GM18873 (cell line): ENCODE measurements around the gene MRPL43.
A peak's percentile ranks its signal among the peaks of the same experiment; 100 is the strongest.
"Not testable (repeated sequence)": the region's sequence is repeated elsewhere in the genome, so short reads cannot be mapped to it uniquely, and the experiment has no call there.

Experiments
- ATAC-seq: cut with Tn5 transposase; IDR thresholded peaks from one replicate; pipeline ENCODE4 v1.9.1; 2021; ENCODE audit warnings: mild to moderate bottlenecking, moderate library complexity, moderate number of reproducible peaks; ENCODE audit not compliant: unreplicated experiment, low FRiP score

MRPL43 gene

GRCh38 chr10:100986952-100987684 lies at the start of gene MRPL43, which contains the start of gene TWNK:
Gene MRPL43, minus strand, starts transcription at chr10:100987497. Its CDS starts 54 bp downstream, at chr10:100987443.
Gene TWNK, plus strand, starts transcription at chr10:100987543. Its CDS starts 668 bp downstream, at chr10:100988211.
- ATAC-seq, result peak; percentile 54

DNA sequence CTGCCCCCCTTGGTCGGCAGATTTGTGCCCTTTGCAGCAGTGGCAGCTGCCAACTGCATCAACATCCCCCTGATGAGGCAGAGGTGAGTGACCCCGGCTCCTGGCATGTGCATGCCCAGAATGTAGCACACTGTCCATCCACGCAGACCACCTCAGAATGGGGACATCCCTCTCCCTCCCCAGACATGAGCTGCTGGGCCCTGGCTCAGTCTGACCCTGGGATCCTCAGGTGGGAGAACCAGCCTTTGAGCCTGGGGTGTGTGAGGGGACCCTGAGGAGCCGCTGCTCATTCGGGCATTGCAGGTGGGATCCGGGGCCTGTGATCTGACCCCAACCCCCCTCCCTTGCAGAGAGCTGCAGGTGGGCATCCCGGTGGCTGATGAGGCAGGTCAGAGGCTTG lies 49.4 kb upstream of the MRPL43 start:
- no peak for ATAC-seq

GRCh38 chr10:101035916-101036702 lies 48.8 kb upstream of the MRPL43 start:
- no peak for ATAC-seq

GRCh38 chr10:101035314-101035713 lies 48.0 kb upstream of the MRPL43 start:
- no peak for ATAC-seq

DNA sequence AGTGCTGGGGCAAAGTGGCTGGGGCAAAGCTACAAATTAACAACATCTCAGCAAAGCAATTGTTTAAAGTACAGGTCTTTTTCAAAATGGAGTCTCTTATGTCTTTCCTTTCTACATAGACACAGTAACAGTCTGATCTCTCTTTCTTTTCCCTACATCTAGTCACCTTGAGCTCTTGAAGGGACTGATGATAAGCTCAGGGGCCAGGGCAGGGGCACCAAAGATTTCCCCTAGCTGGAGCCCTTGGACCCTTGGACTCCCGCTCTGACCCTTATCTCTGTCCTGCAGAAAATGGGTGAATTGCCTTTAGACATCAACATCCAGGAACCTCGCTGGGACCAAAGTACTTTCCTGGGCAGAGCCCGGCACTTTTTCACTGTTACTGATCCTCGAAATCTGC lies 47.1 kb upstream of the MRPL43 start:
- ATAC-seq, result not testable (repeated sequence)

GRCh38 chr10:101033276-101033675 lies 46.0 kb upstream of the MRPL43 start:
- ATAC-seq, result no peak

- ATAC-seq, result no peak
Measured at GRCh38 chr10:101032637-101033224, 45.4 kb upstream of the MRPL43 start.

DNA sequence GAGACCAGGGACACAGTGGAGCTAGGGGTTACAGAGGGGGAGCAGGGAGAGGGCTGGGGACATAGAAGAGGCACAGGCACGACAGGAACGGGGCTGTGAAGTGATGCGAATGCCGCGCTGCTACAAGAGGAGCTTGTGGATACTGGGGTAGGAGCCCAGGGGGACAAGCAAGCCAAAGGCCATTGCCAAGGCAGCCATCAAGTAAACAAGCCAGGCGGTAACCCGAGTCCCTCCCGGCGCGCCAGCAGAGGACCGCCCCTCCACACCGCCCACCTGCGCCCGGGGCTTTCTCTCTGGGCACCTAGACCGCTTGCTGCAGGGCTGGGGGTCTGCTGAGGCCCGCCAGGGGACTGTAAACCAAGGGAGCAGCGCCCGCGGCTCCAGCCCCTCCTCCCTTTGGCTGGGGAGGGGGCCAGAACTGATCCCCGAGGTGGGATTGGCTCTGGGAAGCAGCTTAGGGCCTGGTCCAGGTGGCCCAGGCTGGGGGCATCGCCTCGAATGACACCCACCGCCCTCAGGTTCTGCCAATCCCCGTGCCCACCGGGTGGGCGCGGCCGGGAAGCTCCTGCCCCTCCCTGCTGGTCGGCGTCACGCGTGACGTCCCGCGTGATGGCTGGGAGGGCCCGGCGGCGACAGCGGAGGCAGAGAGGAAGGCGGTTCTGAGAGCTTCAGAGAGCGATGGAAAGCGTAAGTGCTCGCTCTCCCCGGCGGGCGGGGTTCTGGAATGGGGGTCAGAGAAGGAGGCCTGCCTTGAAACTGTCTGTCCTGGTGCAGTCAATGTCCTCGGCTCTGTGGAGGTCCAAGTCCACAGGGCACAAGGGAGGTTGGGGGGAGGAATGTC lies 44.7 kb upstream of the MRPL43 start:
- no peak for ATAC-seq

DNA sequence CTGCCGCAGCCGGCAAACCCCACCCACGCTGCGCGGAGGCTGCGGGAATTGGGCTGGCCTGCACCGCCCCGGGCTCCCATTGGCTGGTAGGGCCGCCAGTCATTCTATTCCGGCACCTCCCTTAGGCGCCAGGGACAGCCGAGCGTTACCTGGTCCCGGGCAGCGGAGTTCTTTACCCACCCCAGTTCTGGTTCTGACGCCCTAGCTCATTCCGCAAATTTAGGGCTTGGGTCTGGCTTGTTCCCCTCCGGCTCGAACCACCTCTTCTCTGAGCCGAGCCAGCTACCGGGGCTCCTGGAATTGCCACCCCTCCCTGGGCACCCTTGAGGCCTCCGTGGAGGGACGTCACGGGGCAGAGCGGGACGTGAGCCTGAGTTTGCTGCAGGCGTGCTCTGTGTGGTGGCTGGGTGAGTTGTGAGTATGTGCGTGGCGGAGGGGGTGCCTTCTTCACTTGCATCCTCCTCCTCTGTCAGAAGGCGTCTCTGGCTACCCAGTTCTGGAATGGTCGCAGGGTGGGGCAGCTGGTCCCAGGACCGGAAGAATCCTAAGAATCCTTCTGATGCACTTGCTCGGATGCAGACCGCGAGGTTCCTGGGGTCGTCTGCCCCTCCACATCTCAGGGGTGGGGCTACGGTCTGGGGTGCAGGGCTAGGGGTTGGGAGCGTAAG lies 44.0 kb upstream of the MRPL43 start, which contains the start of the genes PDZD7 and SFXN3:
Gene PDZD7, minus strand, starts transcription at position 2 of the 668 bp plus-strand sequence. CDS start 910 bp downstream, outside the sequence.
Gene SFXN3, plus strand, starts transcription at position 107 of the 668 bp plus-strand sequence. CDS start 3,461 bp downstream, outside the sequence.
- ATAC-seq, result peak; percentile 75

DNA sequence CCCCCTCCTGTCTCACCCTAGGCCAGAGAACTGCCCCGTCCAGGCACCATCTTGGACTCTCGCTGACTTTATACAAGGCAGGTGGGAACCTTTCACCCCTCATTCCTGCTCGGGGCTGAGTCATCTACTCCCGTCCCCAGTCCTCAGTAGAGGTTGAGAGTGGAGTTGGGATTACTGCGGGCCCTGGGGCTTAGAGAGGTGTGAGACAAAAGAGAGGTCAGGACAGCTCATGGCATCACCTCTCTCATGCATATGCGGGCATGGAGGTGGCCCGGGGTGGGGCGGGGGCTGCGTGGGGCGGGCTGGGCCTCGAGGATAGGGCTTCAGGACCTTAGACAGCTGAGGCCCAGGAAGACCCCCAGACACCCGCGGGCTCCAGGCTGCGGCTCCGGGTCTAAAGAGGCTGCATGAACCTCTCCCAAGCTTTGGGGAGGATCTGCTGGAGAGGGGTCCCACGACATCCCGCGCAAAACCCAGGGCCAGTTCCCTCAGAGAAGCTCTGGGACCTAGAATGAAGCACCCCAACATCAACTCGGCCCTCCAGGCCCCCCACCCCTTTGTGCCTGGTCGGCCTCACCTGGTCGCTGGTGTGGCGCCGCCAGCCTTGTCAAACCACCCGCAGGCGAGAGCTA lies 43.3 kb upstream of the MRPL43 start:
- no peak for ATAC-seq

DNA sequence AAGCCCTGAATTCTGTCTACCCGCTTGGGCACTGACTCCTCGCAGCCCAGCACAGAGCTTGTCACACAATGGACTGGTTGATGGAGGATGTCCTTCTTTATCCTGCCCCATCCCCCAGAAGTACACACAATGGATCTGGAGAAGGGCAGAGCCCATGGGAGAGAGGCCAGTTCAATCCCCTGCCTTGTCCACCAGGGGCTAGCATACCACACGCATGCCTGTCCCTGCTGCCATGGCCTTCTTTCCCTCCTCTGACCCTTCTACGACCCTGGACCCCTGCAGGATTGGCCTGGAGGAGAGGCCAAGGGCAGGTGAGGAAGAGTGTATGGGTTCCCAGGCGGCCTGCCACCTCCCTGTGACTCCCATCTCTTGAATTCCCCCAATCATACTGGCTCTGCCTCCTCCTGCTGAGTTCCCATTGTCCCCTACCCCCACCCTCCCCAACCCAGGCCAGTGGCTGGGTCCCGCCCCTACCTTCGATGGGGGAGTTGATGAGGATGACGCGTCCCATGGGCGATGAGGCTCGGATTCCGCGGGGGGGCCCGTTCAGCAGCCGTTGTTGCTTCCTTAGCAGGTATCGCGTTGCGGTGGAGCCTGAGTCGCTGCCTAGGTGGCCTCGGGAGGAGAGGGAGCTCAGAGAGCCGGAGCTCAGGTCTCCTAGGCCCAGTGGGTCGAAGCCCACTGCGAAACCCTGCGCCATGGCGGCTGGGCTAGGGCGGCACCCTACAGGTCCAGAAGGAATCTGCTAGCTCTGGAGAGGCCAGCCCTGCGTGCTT lies 42.4 kb upstream of the MRPL43 start:
- no peak for ATAC-seq

DNA sequence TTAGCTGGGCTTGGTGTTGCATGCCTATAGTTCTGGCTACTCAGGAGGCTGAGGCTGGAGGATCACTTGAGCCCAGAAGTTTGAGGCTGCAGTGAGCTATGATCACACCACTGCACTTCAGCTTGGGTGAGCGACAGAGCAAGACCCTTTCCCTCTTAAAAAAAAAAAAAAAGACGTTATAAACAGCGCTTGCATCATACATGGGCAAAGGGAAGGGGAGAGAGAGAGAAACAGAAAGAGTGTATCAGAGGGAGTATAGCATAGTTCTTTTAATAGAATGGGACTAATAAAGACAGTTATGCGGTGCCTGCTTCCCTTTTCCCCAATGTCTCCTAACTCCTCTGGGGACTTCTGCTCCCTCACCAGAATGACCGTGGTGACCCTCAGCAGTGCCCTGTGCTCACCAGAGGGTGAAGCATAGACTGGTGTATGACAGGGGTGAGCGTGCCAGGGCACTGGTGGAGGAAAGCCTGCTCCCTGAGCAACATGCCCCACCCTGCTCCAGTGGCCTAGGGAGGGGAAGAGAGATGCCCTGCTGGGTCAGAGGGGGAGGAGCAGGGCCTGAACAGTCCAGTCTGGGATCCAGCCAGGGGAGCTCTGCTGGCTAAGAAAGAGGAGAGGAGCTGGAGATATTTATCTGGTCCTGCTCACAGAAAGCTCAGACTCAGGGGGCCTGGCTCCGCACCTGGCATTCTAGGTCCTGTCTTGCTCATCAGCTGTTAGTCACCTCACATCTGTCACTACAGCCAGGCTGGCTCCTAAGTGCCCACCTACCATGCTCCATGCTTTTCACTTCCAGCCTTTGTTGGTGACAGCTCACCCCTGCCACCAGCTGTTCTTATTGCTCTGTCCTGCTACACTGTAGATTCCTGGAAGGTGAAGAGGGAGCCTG lies 41.4 kb upstream of the MRPL43 start:
- no peak for ATAC-seq

GRCh38 chr10:101027106-101027720 lies 39.9 kb upstream of the MRPL43 start:
- no peak for ATAC-seq

DNA sequence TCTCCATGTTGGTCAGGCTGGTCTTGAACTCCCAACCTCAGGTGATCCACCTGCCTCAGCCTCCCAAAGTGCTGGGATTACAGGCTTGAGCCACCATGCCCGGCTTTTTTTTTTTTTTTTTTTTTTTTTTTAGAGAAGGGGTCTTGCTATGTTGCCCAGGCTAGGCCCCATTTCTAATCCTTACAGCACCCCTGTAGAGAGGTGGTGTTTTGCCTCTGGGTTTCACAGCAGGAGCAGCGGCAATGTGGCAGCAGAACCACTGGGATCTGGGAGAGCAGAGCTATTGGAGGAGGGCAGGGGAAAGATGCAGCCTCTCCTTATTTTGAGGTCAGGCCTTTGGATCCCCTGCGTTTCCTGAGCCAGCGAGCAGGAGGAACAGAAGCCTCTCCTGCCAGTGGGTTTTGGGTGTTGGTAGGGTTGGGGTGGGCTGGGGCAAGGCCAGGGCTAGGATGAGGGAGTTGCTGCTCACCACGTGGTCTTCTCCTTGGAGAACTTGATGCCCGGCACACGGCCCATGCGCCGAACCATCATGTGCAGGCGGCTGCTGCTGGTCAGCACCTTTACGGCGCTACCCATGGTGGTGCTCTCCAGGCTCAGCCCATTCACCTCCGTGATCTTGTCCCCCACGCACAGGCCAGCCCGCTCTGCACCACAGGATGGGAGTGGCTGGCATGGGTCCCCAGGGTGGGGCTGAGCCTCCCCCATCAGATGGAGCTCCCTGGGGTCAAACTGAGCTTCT lies 35.8 kb upstream of the MRPL43 start:
- no peak for ATAC-seq

- ATAC-seq, result no peak
Measured at GRCh38 chr10:101021692-101022251, 34.5 kb upstream of the MRPL43 start.

DNA sequence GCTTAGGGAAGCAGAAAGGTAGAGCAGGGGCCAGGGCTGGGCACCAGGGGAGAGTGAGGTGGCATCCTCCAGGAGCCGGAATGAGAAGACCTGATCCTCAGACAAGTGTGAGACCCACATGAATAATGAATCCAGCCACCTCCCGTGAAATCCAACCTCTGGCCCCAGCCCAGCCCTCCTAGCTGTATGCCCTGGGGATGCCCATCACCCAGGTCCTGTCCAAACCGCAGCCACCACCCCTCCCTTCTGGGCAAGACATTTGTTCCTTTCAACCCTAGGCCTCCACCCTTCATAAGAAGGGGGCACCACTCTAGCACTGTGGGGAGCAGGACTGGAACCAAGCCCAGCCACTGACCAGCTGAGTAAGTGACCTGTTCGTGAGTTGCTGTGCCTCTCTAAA lies 33.9 kb upstream of the MRPL43 start:
- no peak for ATAC-seq
